ENCODE measurements around the gene BCL2A1.
"Not testable (repeated sequence)": the region's sequence is repeated elsewhere in the genome, so short reads cannot be mapped to it uniquely, and the experiment has no call there.

The BCL2A1 gene

DNA sequence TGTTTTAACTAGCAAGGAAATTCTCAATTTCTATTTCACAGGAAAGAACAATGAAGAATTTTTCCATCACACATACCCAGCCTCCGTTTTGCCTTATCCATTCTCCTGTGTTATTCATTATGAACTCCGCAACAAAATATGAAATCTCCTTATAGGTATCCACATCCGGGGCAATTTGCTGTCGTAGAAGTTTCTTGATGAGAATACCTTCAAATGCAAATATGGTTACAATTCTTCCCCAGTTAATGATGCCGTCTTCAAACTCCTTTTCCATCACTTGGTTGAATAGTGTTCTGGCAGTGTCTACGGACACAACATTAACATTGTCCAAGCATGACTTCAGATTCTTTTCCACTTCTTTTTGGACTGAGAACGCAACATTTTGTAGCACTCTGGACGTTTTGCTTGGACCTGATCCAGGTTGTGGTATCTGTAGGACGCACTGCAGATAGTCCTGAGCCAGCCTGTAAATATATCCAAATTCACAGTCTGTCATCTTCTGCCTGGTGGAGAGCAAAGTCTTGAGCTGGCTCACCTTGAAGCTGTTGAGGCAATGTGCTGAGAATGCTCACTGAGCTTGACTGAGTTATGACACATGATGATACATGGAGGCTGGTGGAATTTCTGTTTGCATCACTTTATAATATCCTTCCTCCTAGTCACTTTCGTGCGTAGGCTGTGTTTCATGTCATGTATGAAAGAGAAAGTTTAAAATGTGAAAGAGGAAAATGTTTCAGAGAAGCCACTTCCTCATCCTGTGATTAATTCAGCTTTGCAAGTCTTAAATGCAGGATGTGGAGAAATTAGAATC, at the start of gene BCL2A1:
Gene BCL2A1, minus strand, starts transcription at position 573 of the 811 bp plus-strand sequence. Its CDS starts 77 bp downstream, at position 496.
- DNase-seq, result peak; percentile 56

DNA sequence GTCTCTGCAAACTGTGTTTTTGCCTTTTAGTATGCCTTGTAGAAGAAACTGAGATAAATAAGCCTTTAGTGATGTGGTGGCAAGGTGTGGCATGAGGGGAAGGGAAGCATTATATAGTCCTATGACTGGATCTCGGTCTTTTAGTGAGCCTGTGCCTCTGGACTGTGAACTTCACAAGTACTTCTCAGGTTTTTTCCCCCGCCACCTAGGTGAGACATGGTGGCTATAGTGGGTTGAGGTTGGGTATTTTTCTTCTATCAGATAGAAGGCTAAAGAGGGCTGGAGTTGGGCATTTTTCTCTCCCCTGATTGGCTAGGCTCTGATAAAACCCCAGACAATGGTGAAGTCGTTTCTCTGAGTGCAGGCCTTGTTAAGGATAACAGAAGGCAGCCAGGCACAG, 49.7 kb upstream of the BCL2A1 start:
- no peak for DNase-seq

GRCh38 chr15:80020149-80020548, 49.2 kb upstream of the BCL2A1 start:
- not testable (repeated sequence) for DNase-seq

- no peak for DNase-seq
Observed at GRCh38 chr15:80019168-80019745, 48.3 kb upstream of the BCL2A1 start.

GRCh38 chr15:80017139-80017538, 46.1 kb upstream of the BCL2A1 start:
- not testable (repeated sequence) for DNase-seq

DNA sequence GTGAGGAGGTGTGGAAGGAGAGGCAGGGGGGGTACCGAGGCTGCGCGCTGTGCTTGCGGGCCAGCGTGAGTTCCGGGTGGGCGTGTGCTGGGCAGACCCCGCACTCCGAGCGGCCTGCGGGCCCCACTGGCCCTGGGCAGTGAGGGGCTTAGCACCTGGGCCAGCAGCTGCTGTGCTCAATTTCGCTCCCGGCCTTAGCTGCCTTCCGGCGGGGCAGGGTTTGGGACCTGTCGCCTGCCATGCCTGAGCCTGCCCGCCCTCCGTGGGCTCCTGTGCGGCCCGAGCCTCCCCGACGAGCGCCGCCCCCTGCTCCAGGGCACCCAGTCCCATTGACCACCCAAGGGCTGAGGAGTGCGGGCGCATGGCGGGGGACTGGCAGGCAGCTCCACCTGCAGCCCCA, 45.5 kb upstream of the BCL2A1 start:
- not testable (repeated sequence) for DNase-seq

DNA sequence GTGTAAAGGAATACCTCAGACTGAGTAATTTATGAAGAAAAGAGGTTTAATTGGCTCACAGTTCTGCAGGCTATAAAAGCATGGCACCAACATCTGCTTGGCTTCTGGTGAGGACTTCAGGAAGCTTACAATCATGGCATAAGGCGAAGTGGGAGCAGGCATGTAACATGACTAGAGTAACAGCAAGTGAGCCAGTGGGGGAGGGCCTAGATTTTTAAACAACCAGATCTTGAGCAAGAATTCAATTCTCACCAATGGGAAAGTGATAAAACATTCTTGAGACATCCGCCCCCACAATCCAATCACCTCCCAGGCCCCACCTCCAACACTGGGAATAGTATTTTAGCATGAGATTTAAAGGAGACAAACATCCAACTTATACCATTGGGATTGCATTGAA, 44.2 kb upstream of the BCL2A1 start:
- DNase-seq, result no peak

DNA sequence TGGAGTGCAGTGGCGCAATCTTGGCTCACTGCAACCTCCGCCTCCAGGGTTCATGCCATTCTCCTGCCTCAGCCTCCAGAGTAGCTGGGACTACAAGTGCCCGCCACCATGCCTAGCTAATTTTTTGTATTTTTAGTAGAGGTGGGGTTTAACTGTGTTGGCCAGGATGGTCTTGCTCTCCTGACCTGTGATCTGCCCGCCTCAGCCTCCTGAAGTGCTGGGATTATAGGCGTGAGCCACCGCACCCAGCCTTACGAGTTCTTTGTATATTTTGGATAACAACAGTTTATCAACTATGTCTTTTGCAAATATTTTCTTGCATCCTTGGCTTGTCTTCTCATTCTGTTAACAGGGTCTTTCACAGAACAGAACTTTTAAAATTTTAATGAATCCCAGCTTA, 43.2 kb upstream of the BCL2A1 start:
- not testable (repeated sequence) for DNase-seq

GRCh38 chr15:80012060-80012726, 41.2 kb upstream of the BCL2A1 start:
- no peak for DNase-seq

GRCh38 chr15:80011596-80011995, 40.6 kb upstream of the BCL2A1 start:
- no peak for DNase-seq

GRCh38 chr15:80011041-80011523, 40.1 kb upstream of the BCL2A1 start:
- not testable (repeated sequence) for DNase-seq

DNA sequence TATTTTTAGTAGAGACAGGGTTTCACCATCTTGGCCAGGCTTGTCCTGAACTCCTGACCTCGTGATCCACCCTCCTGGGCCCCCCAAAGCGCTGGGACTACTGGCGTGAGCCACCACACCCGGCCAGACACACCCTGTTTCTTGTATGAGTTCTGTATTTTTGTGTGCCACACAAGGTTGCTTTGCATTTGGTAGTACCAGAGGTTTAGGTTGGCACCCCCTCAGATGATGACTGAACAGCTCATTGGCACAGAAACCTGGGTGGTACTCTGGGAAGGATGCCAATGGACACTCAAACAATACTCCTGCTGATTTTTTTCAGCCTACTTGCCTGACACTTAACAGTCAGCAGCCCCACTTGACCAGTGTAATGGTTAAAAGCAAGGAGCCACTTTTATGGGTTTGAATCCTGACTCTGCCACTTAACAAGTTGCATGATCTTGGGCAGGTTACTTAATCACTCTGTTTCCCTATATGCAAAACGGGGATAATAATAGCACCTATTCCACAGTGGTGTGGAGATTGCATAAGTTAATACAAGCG, 39.2 kb upstream of the BCL2A1 start:
- no peak for DNase-seq

GRCh38 chr15:80007532-80007931, 36.5 kb upstream of the BCL2A1 start:
- no peak for DNase-seq

DNA sequence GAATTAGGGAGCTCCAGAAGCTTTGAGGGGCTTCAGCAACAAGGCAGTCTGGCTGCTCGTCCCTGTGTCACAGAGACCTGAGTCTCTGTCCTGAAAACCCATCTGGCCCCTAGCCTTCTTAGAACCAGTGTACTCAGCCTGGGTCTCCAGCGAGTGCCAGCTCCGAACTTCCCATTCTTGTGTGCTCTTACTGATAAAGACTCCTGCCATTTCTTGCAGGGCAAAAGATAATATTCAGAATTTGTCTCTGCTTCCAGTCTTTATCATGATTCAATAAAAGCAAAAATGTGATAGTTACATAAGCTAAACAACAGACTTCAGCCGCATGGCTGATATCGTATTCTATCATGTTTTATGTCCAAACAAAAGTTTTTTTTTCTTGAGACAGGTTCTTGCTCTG, 36.0 kb upstream of the BCL2A1 start:
- DNase-seq, result no peak

- DNase-seq, result no peak
Observed at GRCh38 chr15:80003934-80004472, 33.0 kb upstream of the BCL2A1 start.

DNA sequence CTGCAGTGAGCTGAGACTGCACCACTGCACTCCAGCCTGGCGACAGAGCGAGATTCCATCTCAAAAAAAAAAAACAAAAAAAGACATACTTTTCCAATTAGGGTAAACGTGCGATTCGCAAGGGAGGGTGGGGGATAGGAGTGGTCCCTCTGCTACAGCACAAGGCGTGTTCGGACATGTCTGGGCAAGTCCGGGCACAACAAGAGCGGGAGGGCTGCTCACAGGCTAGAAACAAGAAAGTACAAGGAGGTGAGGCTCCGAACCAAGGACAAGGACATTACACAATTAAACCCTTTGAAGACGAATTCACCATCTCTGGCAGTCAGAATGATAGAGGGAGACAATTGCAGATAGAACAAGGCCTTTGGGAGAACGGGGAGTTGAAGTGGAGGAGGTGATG, 32.2 kb upstream of the BCL2A1 start:
- no peak for DNase-seq

DNA sequence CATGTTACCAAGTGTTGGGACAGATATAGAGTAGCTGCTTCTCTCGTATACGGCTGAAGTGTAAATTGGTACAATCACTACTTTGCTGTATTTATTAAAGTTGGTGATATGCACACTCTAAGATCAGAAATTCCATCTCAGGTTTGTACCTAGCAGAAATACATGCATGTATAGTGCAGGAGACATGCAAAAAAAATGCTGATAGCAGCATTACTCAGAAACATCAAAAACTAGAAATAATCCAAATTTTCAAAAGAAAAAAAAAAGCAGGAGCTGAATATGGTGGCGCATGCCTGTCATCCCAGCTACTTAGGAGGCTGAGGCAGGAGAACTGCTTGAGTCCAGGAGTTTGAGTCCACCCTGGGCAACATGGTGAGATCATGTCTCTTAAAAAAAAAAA, 31.3 kb upstream of the BCL2A1 start:
- DNase-seq, result no peak

DNA sequence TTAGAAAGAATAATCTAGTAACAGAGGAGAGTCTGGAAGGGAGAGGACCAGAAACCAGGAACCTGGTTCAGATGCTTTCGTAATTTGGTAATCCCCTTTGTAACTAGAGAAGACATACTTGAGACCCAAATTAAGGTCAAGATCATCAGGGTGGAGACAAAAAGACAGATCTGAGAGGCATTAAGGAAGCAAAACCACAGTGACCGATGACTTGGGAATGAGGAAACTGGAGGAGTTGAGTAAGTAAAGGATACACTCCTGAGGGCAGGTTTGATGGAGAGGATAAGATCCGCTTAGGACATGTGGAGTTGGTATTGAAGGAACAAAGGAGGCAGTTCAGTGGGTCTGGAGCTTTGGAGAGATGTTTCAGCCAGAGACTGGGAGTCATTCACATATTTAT, 23.6 kb upstream of the BCL2A1 start:
- DNase-seq, result no peak

GRCh38 chr15:79991826-79992225, 20.8 kb upstream of the BCL2A1 start:
- no peak for DNase-seq

- DNase-seq, result no peak
Observed at GRCh38 chr15:79990997-79991334, 20.0 kb upstream of the BCL2A1 start.

DNA sequence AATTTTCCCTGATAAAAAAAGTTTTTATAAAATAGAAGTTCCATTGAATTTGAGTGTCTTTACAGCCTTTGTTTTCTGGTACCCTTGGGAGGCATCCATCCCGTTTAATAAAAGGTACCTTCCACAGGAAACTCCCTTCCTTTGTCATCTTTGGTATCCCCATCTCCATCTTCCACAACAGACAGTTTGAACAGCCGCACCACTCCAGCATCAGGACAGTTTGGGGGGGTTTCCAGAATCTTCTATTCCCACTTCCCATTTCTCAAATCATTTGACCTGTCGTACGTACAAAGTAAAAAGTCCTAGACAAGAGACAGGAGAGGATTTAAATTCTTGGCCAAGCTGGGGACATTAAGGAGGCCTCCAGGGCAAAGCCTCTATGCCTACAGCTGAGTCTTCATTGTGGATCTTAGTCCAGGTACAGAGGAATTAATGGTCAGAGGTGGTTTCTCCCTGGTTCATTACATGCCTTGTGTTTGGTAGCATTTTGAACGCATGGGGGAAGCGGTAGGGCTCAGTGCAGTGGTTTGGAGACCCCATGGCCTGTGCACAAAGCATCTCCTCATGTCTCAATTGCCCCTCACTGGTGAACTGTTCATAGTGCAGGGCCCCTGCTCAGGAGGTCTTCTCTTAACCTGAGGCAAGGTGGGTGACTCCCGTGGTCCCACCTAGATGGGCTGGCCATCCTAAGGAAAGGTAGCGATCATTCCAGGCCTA, 19.4 kb upstream of the BCL2A1 start:
- DNase-seq, result no peak

DNA sequence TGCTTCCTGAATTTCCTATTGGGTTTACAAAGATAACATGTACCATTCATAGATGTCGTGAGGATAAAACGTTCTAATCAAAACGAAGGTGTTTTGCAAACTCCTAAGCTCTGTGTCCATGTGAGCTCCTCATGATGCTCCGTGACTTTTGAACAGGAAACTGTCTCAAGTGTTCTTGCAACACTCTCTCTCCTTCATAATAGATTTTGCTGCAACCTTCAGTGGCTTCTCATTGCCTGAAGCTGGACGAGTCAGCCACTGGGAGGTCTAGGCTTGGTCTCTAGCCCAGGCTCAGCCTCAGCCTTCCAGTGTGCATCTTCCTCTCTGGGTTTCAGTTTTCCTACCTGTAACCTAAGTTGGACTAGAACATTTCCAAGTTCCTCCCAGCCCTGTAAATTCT, 18.7 kb upstream of the BCL2A1 start:
- no peak for DNase-seq

DNA sequence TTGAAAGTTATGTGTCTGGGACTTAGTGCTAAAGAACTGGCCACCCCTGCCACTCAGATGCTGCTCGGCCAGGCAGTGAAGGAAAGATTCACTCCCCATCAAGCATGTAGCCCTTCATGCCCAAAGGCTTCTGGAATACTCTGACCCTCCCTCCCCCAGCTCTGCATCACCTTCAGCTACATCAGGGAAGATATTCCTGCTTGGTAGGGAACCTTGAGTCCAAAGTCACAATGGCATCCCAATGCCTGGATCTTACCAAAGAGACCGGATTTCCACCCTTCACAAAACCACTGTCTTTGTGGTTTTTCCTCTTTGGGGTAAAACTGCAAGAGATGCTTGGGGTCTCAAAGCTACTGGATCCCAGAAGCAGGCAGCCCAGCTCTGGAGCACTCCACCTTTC, 18.2 kb upstream of the BCL2A1 start:
- no peak for DNase-seq

All from stimulated activated naive CD4-positive, alpha-beta T cell treated with Interleukin-2 at 50 U/mL for 16 hours (primary cell).